Thyroid gland (tissue), 4 donors: ENCODE data around the gene ENOX1. TPM values are rescaled to one million over a fixed set of nuclear protein-coding genes. Genes with fewer than 3 reads are reported as not detected.

ENCODE experiments used
- DNase-seq, 2 donors: peaks; one replicate each; pipeline ENCODE4 v3.0.0-alpha.2; 2019
- H3K27ac ChIP-seq, 3 donors: fragments of 200-600 bp; sonication (generic); 1 replicate in 2 of 3; 2 replicates in 1 of 3; pipeline ENCODE4 v1.5.1; 2016 to 2019; ENCODE audit warnings: mild to moderate bottlenecking in 1 of 3, moderate library complexity in 1 of 3
- H3K27me3 ChIP-seq: fragments of 200-600 bp; sonication (generic); one replicate; pipeline ENCODE4 v1.5.1; 2019
- H3K36me3 ChIP-seq, 2 donors: fragments of 200-600 bp; sonication (generic); one replicate each; pipeline ENCODE4 v1.5.1; 2016 to 2019
- H3K4me1 ChIP-seq, 2 donors: fragments of 200-600 bp; sonication (generic); one replicate each; pipeline ENCODE4 v1.5.1; 2017 to 2019
- H3K4me3 ChIP-seq, 3 donors: fragments of 200-600 bp; sonication (generic); replicated peaks in 1 of 3; 1 replicate in 2 of 3; 2 replicates in 1 of 3; pipeline ENCODE4 v1.5.1; 2016; ENCODE audit warnings: mild to moderate bottlenecking in 1 of 3
- H3K9me3 ChIP-seq: fragments of 200-600 bp; sonication (generic); one replicate; pipeline ENCODE4 v1.5.1; 2017
- CTCF ChIP-seq, 6 experiments: fragments of 200-600 bp in 3 of 6; fragments of 450-650 bp in 3 of 6; sonication (generic) in 3 of 6; IDR thresholded peaks; one replicate each; pipeline ENCODE4 v1.5.1; 2016 to 2019; ENCODE audit warnings: antibody characterized with exemption in 6 of 6, mild to moderate bottlenecking in 2 of 6, inconsistent platforms in 1 of 6, moderate library complexity in 1 of 6
- POLR2A ChIP-seq, 2 donors: fragments of 450-650 bp; IDR thresholded peaks; one replicate each; pipeline ENCODE4 v1.6.1; 2017; ENCODE audit warnings: antibody characterized with exemption in 2 of 2, mild to moderate bottlenecking in 2 of 2, moderate library complexity in 1 of 2
- WGBS, 2 donors: methylation state at CpG; one replicate each; pipeline ENCODE4 v1.1.5; 2017; 5-methylcytosine and 5-hydroxymethylcytosine counted together
- intact Hi-C: fragments of 100-400 bp; cut with DNase I; formaldehyde crosslinking; loops from one replicate; pipeline ENCODE4 v1.15.1; 2023
- total RNA-seq, 4 donors: library from RNA; depleted of rRNA; stranded (reverse); fragments of >200 nt; gene quantifications; one replicate each; pipeline ENCODE4 v1.2.3, GENCODE V29; 2016

Gene ENOX1
- total RNA-seq, 4 donors from 2014 or later, result 0.13 to 1.8 (median 0.31) TPM

- 47 to 59% methylated on average over 4 of the region's 4 CpGs for WGBS, 2 donors
- TF ChIP-seq POLR2A (IDR thresholded peaks at IDR 0.05) (no peak), CTCF (IDR thresholded peaks at IDR 0.05) (no peak)
- Histone ChIP-seq H3K4me3 (no peak overlapping the region), H3K9me3 (no peaks in the 10 kb centered on the region), H3K4me1 (peaks cover 8 to 17% of the 10 kb centered on the region in 2 donors), H3K27me3 (no peaks in the 10 kb centered on the region), H3K27ac (no peak overlapping the region), H3K36me3 (no peaks in the 10 kb centered on the region)
- DNase-seq, result no peak
- intact Hi-C loops, result no loop called here
These were observed 511.9 kb downstream of the ENOX1 start for GRCh38 chr13:43274881-43275280.

DNA sequence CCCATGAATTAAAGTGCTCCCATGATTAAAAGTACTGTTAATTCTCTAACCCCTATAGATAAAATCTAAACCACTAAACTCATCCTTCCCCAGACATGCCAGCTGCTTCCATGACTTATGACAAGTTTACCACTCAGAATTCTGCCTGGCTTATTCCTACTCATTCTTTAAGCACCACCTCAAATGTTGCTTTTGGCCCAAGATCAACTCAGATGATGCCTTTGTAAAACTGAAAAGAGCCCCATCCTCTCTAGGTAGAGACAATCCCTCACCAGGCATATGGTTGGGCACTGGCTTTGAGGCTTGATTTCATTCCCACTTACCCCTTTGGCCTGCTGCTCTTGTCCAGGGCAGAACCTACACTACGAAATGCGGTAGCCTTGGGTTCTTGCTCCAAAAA lies 513.4 kb downstream of the ENOX1 start:
- H3K27ac ChIP-seq, result no peak overlapping the region
- TF ChIP-seq POLR2A (IDR thresholded peaks at IDR 0.05) (no peak), CTCF (IDR thresholded peaks at IDR 0.05) (no peak)
- DNase-seq, result no peak
- WGBS, 2 donors, result 97 to 98% methylated on average over 2 of the region's 2 CpGs
- intact Hi-C loops, result no loop called here
- H3K9me3 ChIP-seq, result no peaks in the 10 kb centered on the region
- no peaks in the 10 kb centered on the region for H3K36me3 ChIP-seq
- H3K4me3 ChIP-seq, result no peak overlapping the region
- no peaks in the 10 kb centered on the region for H3K27me3 ChIP-seq
- H3K4me1 ChIP-seq, result peaks cover 17 to 31% of the 10 kb centered on the region in 2 donors

DNA sequence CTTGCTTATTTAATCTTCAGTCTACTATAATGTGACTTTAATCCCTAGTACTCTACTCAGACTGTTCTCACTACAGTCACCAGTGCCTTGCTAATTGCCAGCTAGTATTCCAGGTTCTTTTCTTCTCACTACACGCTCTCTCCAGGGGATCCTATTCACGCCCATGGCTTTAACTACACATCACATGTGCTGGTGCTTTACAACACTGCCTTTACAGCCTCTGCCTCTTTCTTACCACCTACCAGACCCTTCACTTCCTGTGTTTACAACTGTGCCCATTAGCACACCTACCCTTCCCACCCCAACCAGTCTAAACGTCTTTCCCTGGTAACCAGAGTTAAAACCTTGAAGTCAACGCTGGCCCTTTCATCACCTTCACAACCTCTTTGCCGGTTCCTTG lies 513.9 kb downstream of the ENOX1 start:
- DNase-seq, result no peak
- Histone ChIP-seq H3K4me1 (peaks cover 17 to 34% of the 10 kb centered on the region in 2 donors), H3K27ac (no peak overlapping the region), H3K27me3 (no peaks in the 10 kb centered on the region), H3K9me3 (no peaks in the 10 kb centered on the region), H3K4me3 (no peak overlapping the region), H3K36me3 (no peaks in the 10 kb centered on the region)
- no peak for TF ChIP-seq POLR2A (IDR thresholded peaks at IDR 0.05)
- no peak for TF ChIP-seq CTCF (IDR thresholded peaks at IDR 0.05)
- 83 to 92% methylated on average over 5 of the region's 5 CpGs for WGBS, 2 donors
- intact Hi-C loops, result no loop called here

DNA sequence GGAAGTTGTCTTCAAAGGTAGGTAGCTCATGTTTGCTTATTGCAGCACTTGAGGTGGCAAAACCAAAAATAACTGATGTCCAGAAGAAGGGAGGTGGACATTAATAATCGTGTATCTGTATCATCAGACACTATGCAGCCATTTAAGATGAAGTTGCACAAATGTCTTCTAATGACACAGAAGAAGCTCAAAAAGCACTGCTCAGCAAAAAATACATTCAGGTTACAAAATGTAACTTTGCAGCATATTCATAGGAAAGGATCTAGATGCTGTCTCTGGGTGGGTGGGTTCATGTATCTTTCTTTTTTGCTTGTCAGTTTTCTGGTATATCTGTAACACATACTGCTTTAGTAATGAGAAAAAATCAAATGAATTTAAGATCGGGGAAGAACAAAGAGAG lies 515.6 kb downstream of the ENOX1 start:
- H3K27ac ChIP-seq, result no peak overlapping the region
- H3K27me3 ChIP-seq, result no peaks in the 10 kb centered on the region
- intact Hi-C loops, result no loop called here
- no peaks in the 10 kb centered on the region for H3K9me3 ChIP-seq
- no peak for DNase-seq
- peaks cover 12 to 28% of the 10 kb centered on the region in 2 donors for H3K4me1 ChIP-seq
- TF ChIP-seq CTCF (IDR thresholded peaks at IDR 0.05) (no peak), POLR2A (IDR thresholded peaks at IDR 0.05) (no peak)
- no peak overlapping the region for H3K4me3 ChIP-seq
- WGBS, 2 donors, result 78 to 84% methylated on average over 2 of the region's 2 CpGs
- H3K36me3 ChIP-seq, result no peaks in the 10 kb centered on the region

GRCh38 chr13:43270130-43270830 lies 516.5 kb downstream of the ENOX1 start:
- intact Hi-C loops, result no loop called here
- Histone ChIP-seq H3K36me3 (no peaks in the 10 kb centered on the region), H3K4me1 (peaks cover 12 to 28% of the 10 kb centered on the region in 2 donors), H3K27ac (peak overlapping the region in 2 of 3 donors; percentile 57 to 62), H3K4me3 (no peak overlapping the region), H3K9me3 (no peaks in the 10 kb centered on the region), H3K27me3 (no peaks in the 10 kb centered on the region)
- peak in 1 of 2 donors; percentile 25 for DNase-seq
- WGBS, 2 donors, result 84 to 88% methylated on average over 4 of the region's 4 CpGs
- no peak for TF ChIP-seq CTCF (IDR thresholded peaks at IDR 0.05)
- no peak for TF ChIP-seq POLR2A (IDR thresholded peaks at IDR 0.05)
